ENCODE results near the gene STARD8.

DNA sequence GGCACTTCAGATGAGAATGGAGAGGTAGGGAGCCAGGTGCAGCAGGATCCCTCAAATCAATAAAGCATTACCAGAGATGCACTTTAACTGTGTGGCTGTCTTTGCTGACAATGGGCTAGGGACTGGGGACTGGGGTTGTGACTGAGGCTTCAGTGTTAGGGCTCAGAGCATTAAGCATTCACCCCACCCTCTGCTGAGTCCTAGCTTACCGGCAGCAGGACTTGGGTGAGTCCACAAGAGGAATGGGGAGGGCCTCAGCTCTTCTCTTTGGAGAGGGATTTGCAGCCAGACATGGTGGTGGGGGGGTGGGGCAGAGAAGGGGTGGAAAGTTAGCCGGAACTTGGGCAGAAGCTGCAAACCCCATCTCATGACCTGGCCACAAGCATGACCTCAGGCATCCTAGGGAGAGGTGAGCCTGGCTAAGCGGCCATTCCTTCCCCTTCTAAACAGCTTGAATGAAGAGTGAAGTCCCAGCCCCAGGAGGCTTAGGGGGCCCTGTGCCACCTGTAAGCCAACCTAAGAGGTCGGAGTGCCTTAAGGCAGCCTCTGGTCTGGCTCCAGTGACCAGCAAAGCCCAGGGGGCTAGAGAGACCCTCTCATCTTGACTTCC, 78.4 kb downstream of the STARD8 start:
- TF ChIP-seq POLR2A (IDR thresholded peaks at IDR 0.05) = no peak
- TF ChIP-seq, protein P1, sequence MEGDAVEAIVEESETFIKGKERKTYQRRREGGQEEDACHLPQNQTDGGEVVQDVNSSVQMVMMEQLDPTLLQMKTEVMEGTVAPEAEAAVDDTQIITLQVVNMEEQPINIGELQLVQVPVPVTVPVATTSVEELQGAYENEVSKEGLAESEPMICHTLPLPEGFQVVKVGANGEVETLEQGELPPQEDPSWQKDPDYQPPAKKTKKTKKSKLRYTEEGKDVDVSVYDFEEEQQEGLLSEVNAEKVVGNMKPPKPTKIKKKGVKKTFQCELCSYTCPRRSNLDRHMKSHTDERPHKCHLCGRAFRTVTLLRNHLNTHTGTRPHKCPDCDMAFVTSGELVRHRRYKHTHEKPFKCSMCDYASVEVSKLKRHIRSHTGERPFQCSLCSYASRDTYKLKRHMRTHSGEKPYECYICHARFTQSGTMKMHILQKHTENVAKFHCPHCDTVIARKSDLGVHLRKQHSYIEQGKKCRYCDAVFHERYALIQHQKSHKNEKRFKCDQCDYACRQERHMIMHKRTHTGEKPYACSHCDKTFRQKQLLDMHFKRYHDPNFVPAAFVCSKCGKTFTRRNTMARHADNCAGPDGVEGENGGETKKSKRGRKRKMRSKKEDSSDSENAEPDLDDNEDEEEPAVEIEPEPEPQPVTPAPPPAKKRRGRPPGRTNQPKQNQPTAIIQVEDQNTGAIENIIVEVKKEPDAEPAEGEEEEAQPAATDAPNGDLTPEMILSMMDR (IDR thresholded peaks at IDR 0.05) = no peak
